Neural cell (in vitro differentiated cells): ENCODE results near the gene ADGRB2. TPM values are rescaled to one million over a fixed set of nuclear protein-coding genes. Genes with fewer than 3 reads are reported as not detected.
A peak's percentile ranks its signal among the peaks of the same experiment; 100 is the strongest.

Experiments used
- H2AFZ ChIP-seq: fragments of 200-600, 300-800 bp; sonication (generic), shearing (Covaris generic); 2 replicates; pipeline ENCODE4 v1.6.0; 2014; ENCODE audit warnings: low read depth, mild to moderate bottlenecking, antibody characterized with exemption, low read length, moderate library complexity
- H3F3A ChIP-seq: fragments of 200-600 bp; shearing (Covaris generic); 2 replicates; pipeline ENCODE4 v1.6.1; 2016; ENCODE audit warnings: mild to moderate bottlenecking, moderate library complexity, mixed read lengths, antibody characterized with exemption, low read length; ENCODE audit not compliant: insufficient read depth, poor library complexity, severe bottlenecking
- H3K27ac ChIP-seq: fragments of 200-600, 300-800 bp; sonication (generic), shearing (Covaris generic); 2 replicates; pipeline ENCODE4 v1.5.1; 2014; ENCODE audit warnings: mild to moderate bottlenecking, low read length, moderate library complexity
- H3K27me3 ChIP-seq: fragments of 300-800, 200-600 bp; sonication (generic), shearing (Covaris generic); 2 replicates; pipeline ENCODE4 v1.6.0; 2014; ENCODE audit warnings: mild to moderate bottlenecking, low read depth, low read length, moderate library complexity; ENCODE audit not compliant: insufficient read depth
- H3K36me3 ChIP-seq: fragments of 300-800, 200-600 bp; sonication (generic), shearing (Covaris generic); 2 replicates; pipeline ENCODE4 v1.5.1; 2014; ENCODE audit warnings: mild to moderate bottlenecking, antibody characterized with exemption, low read length, moderate library complexity; ENCODE audit not compliant: insufficient read depth
- H3K4me2 ChIP-seq: fragments of 300-800, 200-600 bp; sonication (generic), shearing (Covaris generic); 2 replicates; pipeline ENCODE4 v1.6.0; 2014; ENCODE audit warnings: mild to moderate bottlenecking, low read length
- H3K4me3 ChIP-seq: fragments of 300-800, 200-600 bp; sonication (generic), shearing (Covaris generic); 2 replicates; pipeline ENCODE4 v1.5.1; 2014; ENCODE audit warnings: mild to moderate bottlenecking, low read length, moderate library complexity
- H3K79me2 ChIP-seq: fragments of 200-600 bp; shearing (Covaris generic); replicated peaks from 2 replicates; pipeline ENCODE4 v1.6.0; 2014; ENCODE audit warnings: mild to moderate bottlenecking, low read length, moderate library complexity; ENCODE audit not compliant: insufficient read depth
- H3K9ac ChIP-seq: fragments of 300-800, 200-600 bp; sonication (generic), shearing (Covaris generic); 2 replicates; pipeline ENCODE4 v1.6.1; 2016; ENCODE audit warnings: mild to moderate bottlenecking, low read length, mixed read lengths
- H3K9me2 ChIP-seq: fragments of 200-600 bp; shearing (Covaris generic); 2 replicates; pipeline ENCODE4 v1.6.1; 2016; ENCODE audit warnings: mild to moderate bottlenecking, low read length, mixed read lengths; ENCODE audit not compliant: insufficient read depth
- H3K9me3 ChIP-seq: fragments of 200-600, 300-800 bp; sonication (generic), shearing (Covaris generic); 2 replicates; pipeline ENCODE4 v1.6.1; 2016; ENCODE audit warnings: mild to moderate bottlenecking, mixed run types, low read length, moderate library complexity, mixed read lengths
- H4K20me1 ChIP-seq: fragments of 200-600 bp; shearing (Covaris generic); 2 replicates; pipeline ENCODE4 v1.6.1; 2016; ENCODE audit warnings: mild to moderate bottlenecking, mixed run types; ENCODE audit not compliant: insufficient read depth
- CTCF ChIP-seq: fragments of 450-650 bp; IDR thresholded peaks from 2 replicates; pipeline ENCODE4 v1.5.1; 2014; ENCODE audit warnings: antibody characterized with exemption, mild to moderate bottlenecking, moderate library complexity; ENCODE audit not compliant: poor library complexity, severe bottlenecking
- EP300 ChIP-seq: fragments of 450-650 bp; conservative IDR thresholded peaks from 2 replicates; pipeline ENCODE4 v1.6.1; 2014; ENCODE audit warnings: antibody characterized with exemption, mild to moderate bottlenecking, moderate library complexity; ENCODE audit not compliant: poor library complexity, severe bottlenecking
- EZH2 ChIP-seq: fragments of 200-600, 300-800 bp; shearing (Covaris generic), sonication (generic); IDR thresholded peaks from 2 replicates; pipeline ENCODE4 v1.6.1; 2014; ENCODE audit warnings: antibody characterized with exemption, low read length, borderline replicate concordance, mild to moderate bottlenecking; ENCODE audit not compliant: insufficient read depth, poor library complexity, severe bottlenecking
- MXI1 ChIP-seq: fragments of 450-650 bp; conservative IDR thresholded peaks from 2 replicates; pipeline ENCODE4 v1.6.1; 2014; ENCODE audit warnings: antibody characterized with exemption, mild to moderate bottlenecking; ENCODE audit not compliant: poor library complexity, severe bottlenecking
- POLR2AphosphoS5 ChIP-seq: IDR thresholded peaks from 2 replicates; pipeline ENCODE4 v1.6.1; 2012
- RAD21 ChIP-seq: fragments of 450-650 bp; conservative IDR thresholded peaks from 2 replicates; pipeline ENCODE4 v1.6.1; 2014; ENCODE audit warnings: antibody characterized with exemption, mild to moderate bottlenecking, moderate library complexity
- REST ChIP-seq: IDR thresholded peaks from 2 replicates; pipeline ENCODE4 v1.6.1; 2012; ENCODE audit warnings: borderline replicate concordance
- SMC3 ChIP-seq: fragments of 450-650 bp; conservative IDR thresholded peaks from 2 replicates; pipeline ENCODE4 v1.6.1; 2014; ENCODE audit warnings: antibody characterized with exemption, mild to moderate bottlenecking, moderate library complexity; ENCODE audit not compliant: poor library complexity
- TAF1 ChIP-seq: IDR thresholded peaks from 2 replicates; pipeline ENCODE4 v1.6.1; 2012; ENCODE audit warnings: low read depth
- polyA plus RNA-seq: library from polyadenylated mRNA; depleted of rRNA; stranded (reverse); fragments of >200 nt; gene quantifications from 2 replicates; pipeline ENCODE4 v1.2.3, GENCODE V29; 2014

Gene ADGRB2
- polyA plus RNA-seq, 1 donor from 2014 or later, result 45.0 TPM

DNA sequence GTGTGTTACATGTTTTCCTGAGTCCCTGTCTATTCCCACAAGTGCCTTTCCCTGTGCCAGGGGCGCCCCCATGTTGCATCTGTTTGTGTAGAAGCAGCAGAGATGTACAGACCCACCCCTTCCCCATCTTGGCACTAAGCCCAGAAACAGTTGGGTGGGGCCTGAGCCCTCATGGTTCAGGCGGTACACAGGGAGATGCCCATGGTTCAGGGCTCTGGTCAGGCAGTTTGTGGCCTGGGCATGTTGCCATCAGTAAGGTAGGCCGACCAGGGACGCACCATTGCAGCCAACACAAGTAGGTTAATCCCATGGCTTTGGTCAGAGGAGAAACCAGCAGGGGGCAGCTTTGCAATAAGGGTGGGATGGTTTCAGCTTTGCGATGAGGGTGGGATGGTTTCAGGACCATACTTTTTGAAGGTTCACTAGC is 914 bp upstream of the ADGRB2 start:
- peak overlapping the region; percentile 97 for H3K4me2 ChIP-seq

GRCh38 chr1:31763671-31764311 is 349 bp downstream of the ADGRB2 start:
- no peaks in the 10 kb centered on the region for H3K36me3 ChIP-seq
- peak overlapping the region; percentile 90 for H3K4me3 ChIP-seq
- peak overlapping the region; percentile 47 for H3K27ac ChIP-seq
- H3K4me2 ChIP-seq, result peak overlapping the region; percentile 94
- peaks cover 4% of the 10 kb centered on the region for H4K20me1 ChIP-seq
- H3K9me2 ChIP-seq, result no peaks in the 10 kb centered on the region
- H3K9ac ChIP-seq, result peak overlapping the region; percentile 84
- no peaks in the 10 kb centered on the region for H3F3A ChIP-seq
- H3K79me2 ChIP-seq, result peaks cover 21% of the 10 kb centered on the region
- no peaks in the 10 kb centered on the region for H3K9me3 ChIP-seq
- TF ChIP-seq REST (no peak), TAF1 (no peak), MXI1 (no peak), RAD21 (no peak), EZH2 (no peak), SMC3 (no peak)
- H3K27me3 ChIP-seq, result no peaks in the 10 kb centered on the region
- no peak overlapping the region for H2AFZ ChIP-seq

More for the DNA sequence above, 914 bp upstream of the ADGRB2 start:
- no peaks in the 10 kb centered on the region for H3K27me3 ChIP-seq
- no peak overlapping the region for H2AFZ ChIP-seq
- H3K4me3 ChIP-seq, result peak overlapping the region; percentile 81
- H3K9me3 ChIP-seq, result no peaks in the 10 kb centered on the region
- H3K9ac ChIP-seq, result peak overlapping the region; percentile 84
- TF ChIP-seq RAD21, result peak; percentile 27
- no peak for TF ChIP-seq REST
- TF ChIP-seq POLR2AphosphoS5, result no peak
- peak; percentile 38 for TF ChIP-seq SMC3
- no peak for TF ChIP-seq EP300
- TF ChIP-seq CTCF, result peak; percentile 40
- TF ChIP-seq EZH2, result no peak
- TF ChIP-seq TAF1, result no peak
- H3K9me2 ChIP-seq, result no peaks in the 10 kb centered on the region
- H3K79me2 ChIP-seq, result peaks cover 10% of the 10 kb centered on the region
- H4K20me1 ChIP-seq, result peaks cover under 1% of the 10 kb centered on the region
- no peaks in the 10 kb centered on the region for H3F3A ChIP-seq
- H3K36me3 ChIP-seq, result no peaks in the 10 kb centered on the region
- H3K27ac ChIP-seq, result peak overlapping the region; percentile 59
